ENCODE measurements around the gene BICDL1. TPM values are rescaled to one million over a fixed set of nuclear protein-coding genes. Genes with fewer than 3 reads are reported as not detected.
A peak's percentile ranks its signal among the peaks of the same experiment; 100 is the strongest.

BICDL1 gene, protein sequence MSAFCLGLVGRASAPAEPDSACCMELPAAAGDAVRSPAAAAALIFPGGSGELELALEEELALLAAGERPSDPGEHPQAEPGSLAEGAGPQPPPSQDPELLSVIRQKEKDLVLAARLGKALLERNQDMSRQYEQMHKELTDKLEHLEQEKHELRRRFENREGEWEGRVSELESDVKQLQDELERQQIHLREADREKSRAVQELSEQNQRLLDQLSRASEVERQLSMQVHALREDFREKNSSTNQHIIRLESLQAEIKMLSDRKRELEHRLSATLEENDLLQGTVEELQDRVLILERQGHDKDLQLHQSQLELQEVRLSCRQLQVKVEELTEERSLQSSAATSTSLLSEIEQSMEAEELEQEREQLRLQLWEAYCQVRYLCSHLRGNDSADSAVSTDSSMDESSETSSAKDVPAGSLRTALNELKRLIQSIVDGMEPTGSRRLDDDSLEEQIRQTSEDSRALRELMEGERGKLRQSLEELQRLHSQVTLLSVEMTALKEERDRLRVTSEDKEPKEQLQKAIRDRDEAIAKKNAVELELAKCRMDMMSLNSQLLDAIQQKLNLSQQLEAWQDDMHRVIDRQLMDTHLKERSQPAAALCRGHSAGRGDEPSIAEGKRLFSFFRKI
- 10 to 100 TPM; 51.2 to 65.9 TPM for total RNA-seq

DNA sequence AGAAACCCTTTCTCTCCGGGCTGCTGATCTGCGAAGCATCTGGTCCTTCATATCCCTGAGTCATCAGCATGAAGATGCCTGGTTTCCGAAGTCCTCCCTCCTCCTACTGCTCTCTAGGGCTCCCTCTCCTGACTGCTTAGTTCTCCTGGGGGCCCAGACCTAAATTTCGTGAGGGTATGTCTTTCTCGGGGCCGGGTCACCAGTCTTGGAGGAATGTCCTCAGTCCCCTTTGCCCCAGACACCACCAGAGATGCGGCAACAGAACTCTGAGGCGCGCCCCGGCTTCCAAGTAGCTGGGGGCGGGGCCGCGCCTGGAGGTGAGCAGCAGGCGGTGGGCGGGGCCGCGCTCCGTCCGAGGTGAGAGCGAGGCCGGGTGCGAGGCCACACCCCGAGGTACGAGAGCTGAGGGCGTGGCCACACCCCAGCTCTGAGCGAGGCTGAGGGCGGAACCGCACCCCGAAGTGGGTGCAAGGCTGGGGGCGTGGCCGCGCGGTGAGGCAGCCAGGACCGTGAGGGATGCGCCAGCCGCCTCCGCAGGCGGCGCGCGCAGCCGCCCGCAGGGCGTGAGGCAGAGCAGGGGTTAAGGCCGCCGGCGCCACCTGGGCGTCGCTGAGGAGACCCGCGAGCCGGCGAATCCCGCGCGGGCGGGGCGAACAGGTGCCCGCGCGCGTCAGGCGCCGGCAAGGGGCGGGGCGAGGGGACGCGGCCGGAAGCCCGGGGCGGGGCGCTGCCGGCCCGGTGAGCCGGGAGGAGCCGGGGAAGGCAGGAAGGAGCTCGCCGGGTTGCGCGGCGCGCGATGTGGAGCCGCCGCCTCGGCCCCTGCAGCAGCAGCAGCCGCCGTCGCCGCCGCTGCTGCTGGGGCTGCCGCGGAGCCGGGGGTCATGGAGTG, at the start of gene BICDL1:
Gene BICDL1, plus strand, starts transcription at position 765 of the 889 bp plus-strand sequence. CDS start 633 bp downstream, outside the sequence.
- Mint-ChIP-seq H3K36me3 (ENCODE audit: low read depth) (peaks cover 16% of the 10 kb centered on the region), H3K9me3 (no peaks in the 10 kb centered on the region), H3K4me3 (peak within 1 kb of the TSS; percentile 81), H3K27me3 (peaks cover 7% of the 10 kb centered on the region), H3K4me1 (peaks cover 36% of the 10 kb centered on the region), H3K27ac (peak within 1 kb of the TSS; percentile 82)
- DNase-seq: peak; percentile 97
- CTCF ChIA-PET: interaction anchor here (0.6 to 2.8 kb wide), 10 partner anchors 9 to 126 kb away, joined by 3 to 12 read pairs (median 4); no protein-coding TSS in a partner anchor
- POLR2A ChIA-PET: interaction anchor here (0.6 to 1.0 kb wide), 6 partner anchors 19 to 129 kb away, joined by 3 to 5 read pairs (median 3); partner anchors contain the start of gene RAB35

DNA sequence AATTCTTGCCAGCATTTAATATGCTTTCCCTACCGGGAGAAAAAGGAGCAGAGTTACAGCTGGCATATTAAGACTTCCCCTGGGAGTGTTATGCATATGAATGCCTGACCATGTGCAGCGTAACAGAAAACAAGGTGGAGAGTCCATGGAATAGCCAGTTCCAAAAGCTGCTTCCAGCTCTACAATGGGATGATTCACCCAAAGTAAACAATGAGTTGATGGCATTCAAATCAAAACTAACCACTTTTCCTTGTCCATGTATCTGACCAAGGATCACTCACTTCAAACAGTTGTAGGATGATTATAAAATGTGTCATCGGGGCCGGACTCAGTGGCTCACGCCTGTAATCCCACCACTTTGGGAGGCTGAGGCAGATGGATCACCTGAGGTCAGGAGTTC, 48.1 kb upstream of the BICDL1 start:
- Mint-ChIP-seq H3K4me3 (no peak overlapping the region), H3K9me3 (no peaks in the 10 kb centered on the region), H3K4me1 (peaks cover 1% of the 10 kb centered on the region), H3K27me3 (peaks cover 2% of the 10 kb centered on the region), H3K27ac (no peak overlapping the region), H3K36me3 (ENCODE audit: low read depth) (no peaks in the 10 kb centered on the region)
- ChIA-PET CTCF (interaction anchor here (0.6 kb wide), 1 partner anchor 224 kb away, joined by 4 read pairs; no protein-coding TSS in a partner anchor), POLR2A (no interaction called here)
- DNase-seq: no peak

DNA sequence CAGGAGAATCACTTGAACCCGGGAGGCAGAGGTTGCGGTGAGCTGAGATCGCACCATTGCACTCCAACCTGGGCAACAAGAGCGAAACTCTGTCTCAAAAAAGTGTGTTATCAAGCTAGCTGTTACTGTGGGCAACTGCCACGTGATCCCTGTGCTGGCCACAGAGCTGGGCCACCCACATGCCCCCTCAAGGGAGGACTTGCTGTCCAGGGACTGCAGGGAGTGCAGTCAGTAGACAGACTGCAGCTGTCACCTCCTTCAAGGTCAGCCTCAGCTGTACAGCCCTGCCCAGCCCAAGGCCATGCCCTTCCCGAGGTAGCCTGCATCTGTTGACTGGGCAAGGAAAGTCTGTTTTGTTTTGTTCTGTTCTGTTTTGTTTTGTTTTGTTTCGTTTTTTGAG, 46.6 kb upstream of the BICDL1 start:
- H3K27ac Mint-ChIP-seq: no peak overlapping the region
- ChIA-PET CTCF (no interaction called here), POLR2A (no interaction called here)
- no peaks in the 10 kb centered on the region for H3K36me3 Mint-ChIP-seq (ENCODE audit: low read depth)
- no peaks in the 10 kb centered on the region for H3K9me3 Mint-ChIP-seq
- peaks cover 1% of the 10 kb centered on the region for H3K4me1 Mint-ChIP-seq
- H3K4me3 Mint-ChIP-seq: no peak overlapping the region
- DNase-seq: no peak
- peaks cover 2% of the 10 kb centered on the region for H3K27me3 Mint-ChIP-seq

DNA sequence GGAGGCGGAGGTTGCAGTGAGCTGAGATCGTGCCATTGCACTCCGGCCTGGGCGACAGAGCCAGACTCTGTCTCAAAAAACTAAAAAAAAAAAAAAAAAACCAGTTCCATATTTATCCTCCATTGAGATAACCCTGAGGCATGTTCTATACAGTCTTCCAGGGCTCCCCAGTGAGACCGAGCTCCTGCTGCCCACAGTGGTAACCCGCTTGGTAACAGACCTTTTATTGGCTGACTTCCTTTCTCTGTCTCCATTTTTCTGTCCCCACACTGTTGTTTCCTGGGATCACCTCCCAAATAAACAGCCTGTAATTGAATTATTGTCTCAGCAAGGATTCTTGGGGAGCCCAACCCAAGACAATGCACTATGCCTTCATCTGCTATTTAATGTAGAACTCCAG, 42.8 kb upstream of the BICDL1 start:
- H3K27me3 Mint-ChIP-seq: peaks cover 2% of the 10 kb centered on the region

DNA sequence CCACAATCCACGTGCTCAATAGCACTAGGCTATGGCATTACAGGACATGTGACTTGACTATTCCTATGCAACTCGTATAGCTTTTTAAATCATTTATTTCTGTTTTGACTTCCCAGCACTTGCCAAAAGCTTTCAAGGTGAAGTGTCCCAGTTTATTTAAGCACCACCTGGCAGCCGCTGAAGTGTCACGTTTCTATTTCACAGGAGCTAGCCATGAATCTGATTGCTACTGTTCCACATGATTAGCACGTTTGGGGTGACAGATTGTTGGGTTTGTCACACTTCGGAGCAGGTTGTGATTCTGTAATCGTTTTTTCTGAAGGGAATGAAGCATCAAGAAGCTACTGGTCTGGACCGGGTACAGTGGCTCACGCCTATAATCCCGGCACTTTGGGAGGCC, 39.9 kb upstream of the BICDL1 start:
- H3K27me3 Mint-ChIP-seq: peaks cover 2% of the 10 kb centered on the region
- no peak overlapping the region for H3K4me3 Mint-ChIP-seq

More for the DNA sequence above, 42.8 kb upstream of the BICDL1 start:
- POLR2A ChIA-PET: no interaction called here
- Mint-ChIP-seq H3K4me3 (no peak overlapping the region), H3K36me3 (ENCODE audit: low read depth) (no peaks in the 10 kb centered on the region), H3K27ac (no peak overlapping the region), H3K9me3 (no peaks in the 10 kb centered on the region), H3K4me1 (no peaks in the 10 kb centered on the region)
- CTCF ChIA-PET: interaction anchor here (0.6 to 1.2 kb wide), 3 partner anchors 17 to 686 kb away, joined by 3 read pairs; no protein-coding TSS in a partner anchor
- no peak for DNase-seq

DNA sequence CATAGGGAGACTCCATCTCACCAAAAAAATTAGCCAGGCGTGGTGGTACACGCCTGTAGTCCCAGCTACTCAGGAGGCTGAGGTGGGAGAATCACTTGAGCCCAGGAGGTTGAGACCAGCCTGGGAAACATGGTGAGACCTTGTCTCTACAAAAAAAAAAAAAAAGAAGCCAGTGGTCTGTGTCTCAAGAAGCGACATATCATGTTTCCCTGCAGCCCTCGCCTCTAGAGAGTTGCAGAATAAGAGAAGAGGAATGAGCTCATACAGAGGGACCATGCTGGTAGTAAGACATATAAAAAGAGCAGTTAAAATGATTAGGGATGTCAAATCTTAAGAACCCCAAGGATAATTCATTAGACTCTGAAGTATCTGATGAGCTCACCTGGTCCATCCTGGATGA, 39.4 kb upstream of the BICDL1 start:
- H3K36me3 Mint-ChIP-seq (ENCODE audit: low read depth): no peaks in the 10 kb centered on the region
- H3K4me1 Mint-ChIP-seq: no peaks in the 10 kb centered on the region

More for the DNA sequence above, 39.9 kb upstream of the BICDL1 start:
- Mint-ChIP-seq H3K36me3 (ENCODE audit: low read depth) (no peaks in the 10 kb centered on the region), H3K4me1 (no peaks in the 10 kb centered on the region), H3K9me3 (no peaks in the 10 kb centered on the region), H3K27ac (no peak overlapping the region)
- POLR2A ChIA-PET: interaction anchor here (0.7 kb wide), 1 partner anchor 252 kb away, joined by 4 read pairs; the partner anchor contains the start of gene RPLP0
- no peak for DNase-seq
- CTCF ChIA-PET: interaction anchor here (0.6 to 2.0 kb wide), 2 partner anchors 138 to 1853 kb away, joined by 3 to 5 read pairs; no protein-coding TSS in a partner anchor

DNA sequence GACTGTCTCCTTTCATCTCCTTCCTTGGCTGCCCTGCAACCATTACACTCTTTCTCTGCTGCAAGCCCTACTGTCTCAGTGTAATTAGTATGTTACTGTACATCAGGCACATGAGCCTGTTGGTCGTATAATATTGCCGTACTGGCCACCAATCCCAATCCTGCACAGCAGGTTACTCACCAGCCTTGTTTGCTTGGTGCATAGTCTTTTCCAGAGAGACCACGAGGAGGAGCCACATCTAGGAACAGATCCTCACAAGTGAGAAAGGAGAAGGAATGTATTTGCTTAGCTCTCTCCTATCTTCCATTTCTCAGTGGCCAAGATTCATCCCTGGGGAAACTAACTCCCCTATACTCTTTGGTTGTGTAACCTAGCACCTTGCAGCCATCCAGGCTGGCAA, 33.0 kb upstream of the BICDL1 start:
- DNase-seq: no peak
- no peak overlapping the region for H3K4me3 Mint-ChIP-seq
- CTCF ChIA-PET: interaction anchor here (0.6 to 1.5 kb wide), 2 partner anchors 11 to 1457 kb away, joined by 3 read pairs; no protein-coding TSS in a partner anchor
- no peak overlapping the region for H3K27ac Mint-ChIP-seq
- POLR2A ChIA-PET: no interaction called here
- peaks cover 5% of the 10 kb centered on the region for H3K36me3 Mint-ChIP-seq (ENCODE audit: low read depth)
- peaks cover 3% of the 10 kb centered on the region for H3K27me3 Mint-ChIP-seq
- H3K9me3 Mint-ChIP-seq: peaks cover 24% of the 10 kb centered on the region
- no peaks in the 10 kb centered on the region for H3K4me1 Mint-ChIP-seq

More for the DNA sequence above, 39.4 kb upstream of the BICDL1 start:
- CTCF ChIA-PET: interaction anchor here (0.6 to 2.0 kb wide), 2 partner anchors 138 to 1854 kb away, joined by 3 to 5 read pairs; no protein-coding TSS in a partner anchor
- POLR2A ChIA-PET: no interaction called here
- H3K27ac Mint-ChIP-seq: no peak overlapping the region
- DNase-seq: no peak
- no peak overlapping the region for H3K4me3 Mint-ChIP-seq
- no peaks in the 10 kb centered on the region for H3K9me3 Mint-ChIP-seq
- H3K27me3 Mint-ChIP-seq: peaks cover 2% of the 10 kb centered on the region

DNA sequence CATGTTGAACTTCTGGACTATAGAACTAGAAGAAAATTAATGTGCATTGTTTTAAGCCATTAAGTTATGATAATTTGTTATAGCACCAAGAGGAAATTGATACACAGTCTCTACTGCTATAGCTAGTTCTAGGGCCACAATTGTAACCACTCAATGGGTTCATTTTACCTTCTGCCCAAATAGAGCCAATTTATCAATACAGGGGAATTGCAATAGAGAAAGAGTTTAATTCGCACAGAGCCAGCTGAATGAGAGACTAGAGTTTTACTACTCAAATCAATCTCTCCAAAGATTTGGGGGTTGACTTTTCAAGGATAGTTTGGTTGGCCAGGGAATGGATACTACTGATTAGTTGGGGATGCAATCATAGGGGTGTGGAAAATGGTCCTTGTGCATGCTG, 31.9 kb upstream of the BICDL1 start:
- H3K36me3 Mint-ChIP-seq (ENCODE audit: low read depth): peaks cover 5% of the 10 kb centered on the region
- no peaks in the 10 kb centered on the region for H3K4me1 Mint-ChIP-seq
- DNase-seq: no peak
- no peak overlapping the region for H3K27ac Mint-ChIP-seq
- ChIA-PET POLR2A (no interaction called here), CTCF (no interaction called here)
- peaks cover 24% of the 10 kb centered on the region for H3K9me3 Mint-ChIP-seq
- H3K4me3 Mint-ChIP-seq: no peak overlapping the region
- peaks cover 3% of the 10 kb centered on the region for H3K27me3 Mint-ChIP-seq

DNA sequence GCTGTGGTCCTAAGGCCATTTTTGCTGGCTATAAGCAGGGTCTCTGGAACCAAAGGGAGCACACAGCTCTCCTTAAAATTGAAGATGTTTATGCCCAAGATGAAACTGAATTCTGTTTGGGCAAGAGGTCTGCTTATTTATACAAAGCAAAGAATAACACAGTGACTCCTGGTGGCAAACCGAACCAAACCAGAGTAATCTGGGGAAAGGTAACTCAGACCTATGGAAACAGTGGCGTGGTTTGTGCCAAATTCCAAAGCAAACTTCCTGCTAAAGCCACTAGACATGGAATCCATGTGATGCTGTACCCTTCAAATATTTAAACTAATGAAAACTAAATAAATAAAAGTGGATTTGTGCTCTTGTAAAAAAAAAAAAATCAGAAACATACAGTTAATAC, 29.6 kb upstream of the BICDL1 start:
- CTCF ChIA-PET: interaction anchor here (0.7 kb wide), 1 partner anchor 16 kb away, joined by 5 read pairs; no protein-coding TSS in a partner anchor

DNA sequence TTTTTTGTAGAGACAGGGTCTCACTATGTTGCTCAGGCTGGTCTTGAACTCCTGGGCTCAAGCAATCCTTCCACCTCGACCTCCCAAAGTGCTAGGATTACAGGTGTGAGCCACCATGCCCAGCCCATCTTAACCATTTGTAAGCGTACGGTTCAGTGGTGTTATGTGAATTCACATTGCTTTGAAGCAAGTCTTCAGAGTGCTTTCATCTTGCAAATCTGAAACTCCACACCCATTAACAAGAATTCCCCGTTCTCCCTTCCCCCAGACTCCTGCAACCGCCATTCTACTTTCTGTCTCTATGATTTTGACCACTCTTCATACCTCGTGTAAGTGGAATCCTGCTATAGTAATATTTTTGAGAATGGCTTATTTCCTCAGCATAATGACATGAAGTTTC, 24.9 kb upstream of the BICDL1 start:
- Mint-ChIP-seq H3K27me3 (peaks cover 2% of the 10 kb centered on the region), H3K9me3 (no peaks in the 10 kb centered on the region), H3K4me1 (peaks cover 2% of the 10 kb centered on the region), H3K36me3 (ENCODE audit: low read depth) (no peaks in the 10 kb centered on the region), H3K4me3 (no peak overlapping the region), H3K27ac (no peak overlapping the region)
- DNase-seq: no peak
- POLR2A ChIA-PET: no interaction called here
- CTCF ChIA-PET: no interaction called here

More for the DNA sequence above, 29.6 kb upstream of the BICDL1 start:
- Mint-ChIP-seq H3K4me1 (peaks cover 2% of the 10 kb centered on the region), H3K27ac (no peak overlapping the region), H3K9me3 (peaks cover 24% of the 10 kb centered on the region), H3K36me3 (ENCODE audit: low read depth) (peaks cover 5% of the 10 kb centered on the region), H3K27me3 (peaks cover 3% of the 10 kb centered on the region), H3K4me3 (no peak overlapping the region)
- DNase-seq: no peak
- POLR2A ChIA-PET: no interaction called here

DNA sequence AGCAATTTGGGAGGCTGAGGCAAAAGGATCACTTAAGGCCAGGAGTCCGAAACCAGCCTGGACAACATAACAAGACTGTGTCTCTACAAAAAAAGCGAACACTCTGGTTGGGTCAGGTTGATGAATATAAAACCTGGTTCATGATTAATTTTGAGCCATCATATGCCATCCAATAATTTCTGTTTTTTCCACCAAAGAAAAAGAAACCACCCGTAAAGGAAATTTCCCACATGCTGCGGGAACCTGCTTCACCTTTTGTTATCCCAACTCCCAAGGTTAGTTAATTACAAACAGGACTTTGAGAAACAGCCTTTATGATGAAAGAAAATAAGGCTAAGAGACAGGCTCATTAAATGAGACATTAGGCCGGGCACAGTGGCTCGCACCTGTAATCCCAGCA, 24.1 kb upstream of the BICDL1 start:
- Mint-ChIP-seq H3K27ac (no peak overlapping the region), H3K9me3 (no peaks in the 10 kb centered on the region), H3K4me1 (peaks cover 2% of the 10 kb centered on the region), H3K4me3 (no peak overlapping the region), H3K36me3 (ENCODE audit: low read depth) (no peaks in the 10 kb centered on the region), H3K27me3 (peaks cover 4% of the 10 kb centered on the region)
- ChIA-PET CTCF (no interaction called here), POLR2A (no interaction called here)
- DNase-seq: no peak

DNA sequence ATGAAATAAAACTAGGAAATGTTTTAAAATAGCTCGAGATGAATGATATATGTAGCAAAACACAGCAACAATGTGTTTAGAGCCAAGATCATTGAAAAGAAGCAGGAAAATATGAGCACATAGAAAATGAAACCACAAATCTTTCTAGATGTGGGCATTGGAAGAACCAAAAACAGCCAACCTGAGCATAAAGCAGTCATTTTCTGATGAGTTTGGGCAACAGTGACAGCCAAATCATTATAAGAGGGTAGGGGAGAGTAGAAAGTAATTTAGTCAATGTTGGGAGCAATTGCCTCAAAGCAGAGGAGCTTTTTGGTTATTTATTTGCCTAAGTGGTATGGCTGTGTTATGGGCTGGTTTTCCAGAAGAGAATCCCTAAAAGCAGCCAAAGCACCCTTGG, 8.8 kb upstream of the BICDL1 start:
- H3K4me3 Mint-ChIP-seq: no peak overlapping the region

More for the DNA sequence above, 8.8 kb upstream of the BICDL1 start:
- peak overlapping the region; percentile 38 for H3K27ac Mint-ChIP-seq
- H3K4me1 Mint-ChIP-seq: peaks cover 9% of the 10 kb centered on the region
- no peaks in the 10 kb centered on the region for H3K36me3 Mint-ChIP-seq (ENCODE audit: low read depth)
- ChIA-PET CTCF (interaction anchor here (0.6 to 1.3 kb wide), 3 partner anchors 9 to 120 kb away, joined by 3 read pairs; partner anchors contain the start of gene BICDL1), POLR2A (no interaction called here)
- H3K27me3 Mint-ChIP-seq: peaks cover 14% of the 10 kb centered on the region
- H3K9me3 Mint-ChIP-seq: no peaks in the 10 kb centered on the region
- DNase-seq: no peak

Measured in activated CD4-positive, alpha-beta T cell treated with anti-CD3 and anti-CD28 coated beads, Interleukin-2, amount 10 ng/mL, durations not matched to agents 7 days and 5 days (primary cell).